Sigmoid colon (tissue), 4 donors: ENCODE data around the gene GJC3.

ENCODE experiments used
- CTCF ChIP-seq, 4 experiments: fragments of 450-650 bp in 3 of 4; fragments of 200-600 bp in 1 of 4; IDR thresholded peaks; one replicate each; pipeline ENCODE4 v1.5.1; 2016 to 2019; ENCODE audit warnings: antibody characterized with exemption in 4 of 4, mild to moderate bottlenecking in 3 of 4, moderate library complexity in 2 of 4
- POLR2A ChIP-seq, 2 donors: fragments of 450-650 bp; IDR thresholded peaks; one replicate each; pipeline ENCODE4 v1.6.1; 2016; ENCODE audit warnings: antibody characterized with exemption in 2 of 2, mild to moderate bottlenecking in 2 of 2, moderate library complexity in 2 of 2
- POLR2AphosphoS5 ChIP-seq, 4 donors: sonication (generic); formaldehyde crosslinking; IDR thresholded peaks; one replicate each; pipeline ENCODE4 v1.6.1; 2017; ENCODE audit warnings: antibody characterized with exemption in 4 of 4

GRCh38 chr7:99975782-99976521, 46.5 kb upstream of the GJC3 start, which contains the start of gene AZGP1:
- TF ChIP-seq CTCF (IDR thresholded peaks at IDR 0.05) (no peak), POLR2AphosphoS5 (IDR thresholded peaks at IDR 0.05) (no peak), POLR2A (IDR thresholded peaks at IDR 0.05) (no peak)
